PFSK-1 (cell line): ENCODE measurements around the gene SLC9B2.
A peak's percentile ranks its signal among the peaks of the same experiment; 100 is the strongest.

Source experiments
- FOXP2 ChIP-seq: optimal IDR thresholded peaks from 2 replicates; pipeline ENCODE3; 2011; ENCODE audit warnings: borderline replicate concordance, control low read depth, inconsistent platforms; ENCODE audit not compliant: insufficient read depth; ENCODE audit errors: extremely low read length, extremely low read depth
- POLR2AphosphoS5 ChIP-seq: IDR thresholded peaks from 2 replicates; pipeline ENCODE4 v1.6.1; 2012; ENCODE audit warnings: low read depth, mild to moderate bottlenecking, control low read depth, low read length, moderate library complexity
- REST ChIP-seq, 2 experiments: IDR thresholded peaks; 2 replicates each; pipeline versions ENCODE4 v1.6.1 to v1.8.0; 2011 to 2012; ENCODE audit warnings: low read depth in 2 of 2, low read length in 2 of 2, control low read depth in 1 of 2, inconsistent platforms in 1 of 2, mild to moderate bottlenecking in 1 of 2, moderate library complexity in 1 of 2; ENCODE audit not compliant: insufficient read depth in 1 of 2
- SIN3A ChIP-seq: IDR thresholded peaks from 2 replicates; pipeline ENCODE4 v1.6.1; 2012; ENCODE audit warnings: mild to moderate bottlenecking, low read length, moderate library complexity, borderline replicate concordance; ENCODE audit not compliant: insufficient read depth
- TAF1 ChIP-seq: IDR thresholded peaks from 2 replicates; pipeline ENCODE4 v1.6.1; 2012; ENCODE audit warnings: low read length, control low read depth, borderline replicate concordance; ENCODE audit not compliant: insufficient read depth

The SLC9B2 gene

GRCh38 chr4:103024996-103025395 is 51.6 kb downstream of the SLC9B2 start:
- no peak for TF ChIP-seq SIN3A
- no peak for TF ChIP-seq TAF1
- TF ChIP-seq FOXP2, result no peak
- no peak for TF ChIP-seq POLR2AphosphoS5
- no peak for TF ChIP-seq REST (IDR thresholded peaks at IDR 0.05; ENCODE audit: insufficient read depth in 1 of 2, low read depth in 2 of 2, low read length in 2 of 2)

- no peak for TF ChIP-seq POLR2AphosphoS5
- no peak for TF ChIP-seq FOXP2
- no peak for TF ChIP-seq SIN3A
- TF ChIP-seq TAF1, result no peak
- no peak for TF ChIP-seq REST (IDR thresholded peaks at IDR 0.05; ENCODE audit: insufficient read depth in 1 of 2, low read depth in 2 of 2, low read length in 2 of 2)
Observed at GRCh38 chr4:103021120-103021519, 55.4 kb downstream of the SLC9B2 start.

- TF ChIP-seq FOXP2 (peak; percentile 66), REST (IDR thresholded peaks at IDR 0.05; ENCODE audit: insufficient read depth in 1 of 2, low read depth in 2 of 2, low read length in 2 of 2) (no peak), POLR2AphosphoS5 (peak; percentile 83)
Observed at GRCh38 chr4:103019308-103020124, 57.0 kb downstream of the SLC9B2 start, which contains the start of gene SLC9B1. TSS of gene SLC9B1 (minus strand) at chr4:103019705. CDS start at chr4:102991711, 27,994 bp downstream.

- TF ChIP-seq POLR2AphosphoS5 (no peak), SIN3A (0 out of 2 replicates have a peak, but pooled peaks have one; percentile 17)
Observed at GRCh38 chr4:103018391-103019307, 57.9 kb downstream of the SLC9B2 start.

GRCh38 chr4:103012551-103012950 is 64.0 kb downstream of the SLC9B2 start:
- TF ChIP-seq POLR2AphosphoS5, result no peak
- TF ChIP-seq FOXP2, result no peak
- TF ChIP-seq SIN3A, result no peak
- TF ChIP-seq TAF1, result no peak
- TF ChIP-seq REST (IDR thresholded peaks at IDR 0.05; ENCODE audit: insufficient read depth in 1 of 2, low read depth in 2 of 2, low read length in 2 of 2), result no peak
